Measurements from ENCODE around the gene PITPNM3.

PITPNM3 gene

DNA sequence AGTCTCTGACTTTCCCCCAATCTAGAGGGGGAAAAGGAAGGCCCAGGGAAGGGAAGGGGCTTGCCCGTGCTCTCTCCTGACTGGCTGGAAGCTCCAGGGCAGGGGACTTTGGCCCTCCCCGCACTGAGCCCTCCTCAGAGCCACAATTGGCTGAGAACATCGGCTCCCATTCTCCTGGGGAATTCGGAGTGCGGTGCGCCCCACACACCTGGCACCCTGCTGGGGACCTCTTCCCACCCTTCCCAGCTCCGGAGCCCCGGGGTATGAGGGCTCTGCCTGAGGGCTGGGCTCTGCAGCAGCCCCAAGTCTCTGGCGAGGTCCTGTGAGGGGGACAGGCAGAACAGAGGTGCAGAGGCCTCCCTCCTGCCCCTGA lies 76.1 kb downstream of the PITPNM3 start:
- DNase-seq (ENCODE audit: extremely low spot score), result no peak
- ChIA-PET POLR2A (no interaction called here), CTCF (interaction anchor here (1.4 kb wide), 2 partner anchors 8 to 11 kb away, joined by 3 to 11 read pairs; no protein-coding TSS in a partner anchor)
- TF ChIP-seq, protein P1, sequence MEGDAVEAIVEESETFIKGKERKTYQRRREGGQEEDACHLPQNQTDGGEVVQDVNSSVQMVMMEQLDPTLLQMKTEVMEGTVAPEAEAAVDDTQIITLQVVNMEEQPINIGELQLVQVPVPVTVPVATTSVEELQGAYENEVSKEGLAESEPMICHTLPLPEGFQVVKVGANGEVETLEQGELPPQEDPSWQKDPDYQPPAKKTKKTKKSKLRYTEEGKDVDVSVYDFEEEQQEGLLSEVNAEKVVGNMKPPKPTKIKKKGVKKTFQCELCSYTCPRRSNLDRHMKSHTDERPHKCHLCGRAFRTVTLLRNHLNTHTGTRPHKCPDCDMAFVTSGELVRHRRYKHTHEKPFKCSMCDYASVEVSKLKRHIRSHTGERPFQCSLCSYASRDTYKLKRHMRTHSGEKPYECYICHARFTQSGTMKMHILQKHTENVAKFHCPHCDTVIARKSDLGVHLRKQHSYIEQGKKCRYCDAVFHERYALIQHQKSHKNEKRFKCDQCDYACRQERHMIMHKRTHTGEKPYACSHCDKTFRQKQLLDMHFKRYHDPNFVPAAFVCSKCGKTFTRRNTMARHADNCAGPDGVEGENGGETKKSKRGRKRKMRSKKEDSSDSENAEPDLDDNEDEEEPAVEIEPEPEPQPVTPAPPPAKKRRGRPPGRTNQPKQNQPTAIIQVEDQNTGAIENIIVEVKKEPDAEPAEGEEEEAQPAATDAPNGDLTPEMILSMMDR (IDR thresholded peaks at IDR 0.05; ENCODE audit: control extremely low read depth, extremely low read depth, low read depth, missing control alignments), result no peak

DNA sequence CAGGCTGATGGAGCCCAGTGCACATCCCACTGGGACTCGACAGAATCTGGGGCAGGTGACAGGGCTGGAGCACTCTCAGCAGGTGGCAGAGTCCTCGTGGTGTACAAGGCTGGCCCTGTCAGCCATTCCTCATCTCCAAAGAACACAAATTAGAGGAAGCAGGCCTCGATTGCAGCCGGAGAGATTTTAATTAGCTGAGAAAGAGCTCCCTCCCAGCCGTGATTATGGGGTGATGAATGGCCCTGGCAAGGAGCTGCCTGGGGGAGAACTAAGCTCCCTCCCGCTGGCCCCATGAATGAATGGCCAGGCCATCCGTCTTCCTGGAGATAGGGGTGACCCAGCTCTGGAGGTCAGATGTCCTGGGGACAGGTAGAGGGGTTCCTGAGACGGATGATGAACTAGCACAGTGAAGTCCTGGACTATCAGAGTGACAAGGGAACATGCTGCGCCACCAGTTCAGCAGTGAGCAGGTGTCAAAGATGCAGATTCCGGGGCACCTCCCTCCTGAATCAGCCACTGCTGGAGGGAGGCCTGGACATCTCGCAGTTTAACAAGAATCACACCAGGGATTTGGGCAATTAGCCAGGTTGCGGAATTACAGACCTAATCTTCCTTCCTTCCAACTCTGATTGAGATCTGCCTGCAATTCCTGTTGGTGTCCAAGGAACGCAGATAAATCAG lies 76.6 kb downstream of the PITPNM3 start:
- DNase-seq (ENCODE audit: extremely low spot score), result no peak
- ChIA-PET POLR2A (no interaction called here), CTCF (interaction anchor here (1.4 kb wide), 1 partner anchor 12 kb away, joined by 3 read pairs; no protein-coding TSS in a partner anchor)
- TF ChIP-seq, protein P1 (IDR thresholded peaks at IDR 0.05; ENCODE audit: control extremely low read depth, extremely low read depth, low read depth, missing control alignments), result no peak

DNA sequence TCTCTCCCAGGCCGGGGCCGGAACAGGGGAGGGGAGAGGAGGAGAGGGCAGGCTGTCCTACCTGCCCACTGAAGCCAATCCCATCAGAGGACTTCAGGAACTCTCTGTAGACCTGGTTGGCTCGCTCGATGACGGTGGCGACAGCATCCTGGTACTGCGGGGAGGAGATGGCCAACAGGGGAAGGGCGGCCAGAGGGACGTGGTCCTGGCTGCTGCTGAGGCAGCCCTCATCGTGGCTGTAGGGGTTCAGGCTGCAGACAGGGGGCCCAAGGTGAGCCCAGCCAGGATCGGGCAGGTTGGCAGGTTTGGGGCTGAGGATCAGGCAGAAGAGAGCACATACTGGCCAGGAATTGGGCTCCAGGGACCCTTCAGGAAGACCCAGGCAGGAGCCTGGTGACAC lies 77.9 kb downstream of the PITPNM3 start:
- POLR2A ChIA-PET, result no interaction called here

DNA sequence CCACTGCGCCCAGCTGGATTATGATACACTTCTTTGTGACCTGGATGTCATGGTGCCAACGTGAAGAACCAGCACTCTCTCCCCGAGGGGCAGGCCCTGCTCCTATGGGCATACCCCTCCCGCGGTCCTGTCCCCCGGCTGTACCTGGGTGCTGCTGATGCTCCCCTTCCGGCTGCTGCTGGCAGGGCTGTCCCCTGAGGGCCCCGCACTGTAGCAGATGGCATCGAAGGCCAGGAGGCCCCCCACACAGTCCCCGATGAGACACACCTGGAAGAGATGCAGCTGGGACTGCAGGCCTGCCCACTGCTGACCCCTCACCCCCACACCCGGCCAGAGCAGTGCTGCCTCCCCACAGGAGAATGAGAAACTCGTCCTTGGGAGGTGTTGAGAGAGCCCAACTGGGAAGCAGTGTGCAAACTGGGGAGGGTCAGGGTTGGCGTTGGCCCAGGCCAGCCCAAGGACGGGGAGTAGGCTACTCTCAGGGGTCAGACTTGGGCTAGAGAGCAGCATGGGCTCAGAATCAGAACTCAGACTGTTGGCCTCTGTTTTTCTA lies 78.4 kb downstream of the PITPNM3 start:
- CTCF ChIA-PET, result no interaction called here
- POLR2A ChIA-PET, result no interaction called here
- TF ChIP-seq, protein P1 (IDR thresholded peaks at IDR 0.05; ENCODE audit: control extremely low read depth, extremely low read depth, low read depth, missing control alignments), result no peak
- no peak for DNase-seq (ENCODE audit: extremely low spot score)

More for the DNA sequence above, 77.9 kb downstream of the PITPNM3 start:
- TF ChIP-seq, protein P1 (IDR thresholded peaks at IDR 0.05; ENCODE audit: control extremely low read depth, extremely low read depth, low read depth, missing control alignments), result no peak
- no peak for DNase-seq (ENCODE audit: extremely low spot score)
- CTCF ChIA-PET, result no interaction called here

DNA sequence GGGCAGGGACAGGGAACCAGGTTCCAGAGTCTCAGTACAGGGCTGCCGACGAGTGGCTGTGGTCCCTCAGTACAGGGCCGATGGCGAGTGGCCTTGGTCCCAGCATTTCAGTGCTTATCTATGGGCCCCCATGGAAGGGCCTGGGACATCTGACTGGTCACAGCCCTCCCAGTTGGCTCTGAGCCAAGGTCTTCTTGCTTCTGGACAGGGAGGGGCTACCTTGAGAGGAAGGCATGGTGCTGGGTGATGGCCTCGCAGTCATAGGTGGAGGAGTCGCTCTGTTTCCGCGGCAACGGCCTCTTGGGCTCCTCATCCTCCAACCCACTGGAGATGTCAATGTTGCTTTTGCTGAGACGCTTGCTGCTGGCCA lies 79.6 kb downstream of the PITPNM3 start:
- CTCF ChIA-PET, result no interaction called here
- POLR2A ChIA-PET, result no interaction called here
- TF ChIP-seq, protein P1 (IDR thresholded peaks at IDR 0.05; ENCODE audit: control extremely low read depth, extremely low read depth, low read depth, missing control alignments), result no peak
- DNase-seq (ENCODE audit: extremely low spot score), result no peak

DNA sequence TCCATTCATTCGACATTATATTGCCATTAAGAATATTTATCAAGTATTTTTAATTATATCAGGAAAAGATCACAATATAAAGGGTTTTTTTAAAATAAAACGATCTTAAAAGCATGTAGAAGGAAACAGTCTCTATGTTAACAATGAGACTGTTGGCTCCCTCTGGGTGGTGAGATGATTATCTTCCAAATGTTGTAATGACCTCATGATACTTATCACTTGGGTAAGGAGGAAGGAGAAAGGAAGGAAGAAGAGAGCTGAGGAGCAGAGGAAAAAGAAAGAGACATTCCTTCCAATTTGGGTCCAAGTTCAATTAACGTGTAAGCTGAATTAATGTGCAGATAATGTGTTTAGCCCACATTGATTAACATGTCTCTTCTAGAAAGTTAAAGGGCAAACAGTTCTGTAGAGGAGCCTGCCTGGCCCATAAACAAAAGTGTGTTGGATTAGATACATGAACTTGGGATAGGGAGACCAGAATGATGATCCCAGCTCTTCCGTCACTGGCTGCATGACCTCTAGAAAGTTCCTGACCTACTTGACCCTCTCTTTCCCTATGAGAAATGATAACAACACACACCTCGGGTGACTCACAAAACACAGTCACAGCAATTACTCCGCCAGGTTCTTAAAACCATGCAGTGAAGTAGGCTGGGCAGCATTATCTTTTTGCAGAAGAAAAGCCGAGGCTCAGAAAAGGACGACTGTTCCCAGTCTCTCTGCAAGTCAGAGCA lies 80.1 kb downstream of the PITPNM3 start:
- ChIA-PET POLR2A (no interaction called here), CTCF (interaction anchor here (1.4 kb wide), 1 partner anchor 172 kb away, joined by 4 read pairs; no protein-coding TSS in a partner anchor)
- no peak for DNase-seq (ENCODE audit: extremely low spot score)
- TF ChIP-seq, protein P1 (IDR thresholded peaks at IDR 0.05; ENCODE audit: control extremely low read depth, extremely low read depth, low read depth, missing control alignments), result no peak

Measured in GM10248 (cell line).